ENCODE data around the gene PLA2G4C. TPM values are rescaled to one million over a fixed set of nuclear protein-coding genes. Genes with fewer than 3 reads are reported as not detected.
"Not testable (repeated sequence)": the region's sequence is repeated elsewhere in the genome, so short reads cannot be mapped to it uniquely, and the experiment has no call there.

The PLA2G4C gene
- total RNA-seq, 2 donors from 2014 or later = 23.2 to 40.0 TPM

- Histone ChIP-seq H3K4me1 (no peaks in the 10 kb centered on the region), H3K36me3 (no peaks in the 10 kb centered on the region), H3K27me3 (no peaks in the 10 kb centered on the region), H3K27ac (no peak overlapping the region), H3K4me3 (no peak overlapping the region), H3K9me3 (no peaks in the 10 kb centered on the region)
- TF ChIP-seq, protein P1, sequence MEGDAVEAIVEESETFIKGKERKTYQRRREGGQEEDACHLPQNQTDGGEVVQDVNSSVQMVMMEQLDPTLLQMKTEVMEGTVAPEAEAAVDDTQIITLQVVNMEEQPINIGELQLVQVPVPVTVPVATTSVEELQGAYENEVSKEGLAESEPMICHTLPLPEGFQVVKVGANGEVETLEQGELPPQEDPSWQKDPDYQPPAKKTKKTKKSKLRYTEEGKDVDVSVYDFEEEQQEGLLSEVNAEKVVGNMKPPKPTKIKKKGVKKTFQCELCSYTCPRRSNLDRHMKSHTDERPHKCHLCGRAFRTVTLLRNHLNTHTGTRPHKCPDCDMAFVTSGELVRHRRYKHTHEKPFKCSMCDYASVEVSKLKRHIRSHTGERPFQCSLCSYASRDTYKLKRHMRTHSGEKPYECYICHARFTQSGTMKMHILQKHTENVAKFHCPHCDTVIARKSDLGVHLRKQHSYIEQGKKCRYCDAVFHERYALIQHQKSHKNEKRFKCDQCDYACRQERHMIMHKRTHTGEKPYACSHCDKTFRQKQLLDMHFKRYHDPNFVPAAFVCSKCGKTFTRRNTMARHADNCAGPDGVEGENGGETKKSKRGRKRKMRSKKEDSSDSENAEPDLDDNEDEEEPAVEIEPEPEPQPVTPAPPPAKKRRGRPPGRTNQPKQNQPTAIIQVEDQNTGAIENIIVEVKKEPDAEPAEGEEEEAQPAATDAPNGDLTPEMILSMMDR (IDR thresholded peaks at IDR 0.05) = no peak
- no peak for DNase-seq (ENCODE audit: low spot score)
Observed at GRCh38 chr19:48081106-48081505, 29.5 kb downstream of the PLA2G4C start.

GRCh38 chr19:48070177-48070769, 40.3 kb downstream of the PLA2G4C start:
- not testable (repeated sequence) for H3K4me3 ChIP-seq; DNase-seq (ENCODE audit: low spot score); H3K4me1 ChIP-seq; H3K27me3 ChIP-seq; H3K9me3 ChIP-seq; H3K27ac ChIP-seq
- H3K36me3 ChIP-seq = peaks cover 25% of the 10 kb centered on the region

DNA sequence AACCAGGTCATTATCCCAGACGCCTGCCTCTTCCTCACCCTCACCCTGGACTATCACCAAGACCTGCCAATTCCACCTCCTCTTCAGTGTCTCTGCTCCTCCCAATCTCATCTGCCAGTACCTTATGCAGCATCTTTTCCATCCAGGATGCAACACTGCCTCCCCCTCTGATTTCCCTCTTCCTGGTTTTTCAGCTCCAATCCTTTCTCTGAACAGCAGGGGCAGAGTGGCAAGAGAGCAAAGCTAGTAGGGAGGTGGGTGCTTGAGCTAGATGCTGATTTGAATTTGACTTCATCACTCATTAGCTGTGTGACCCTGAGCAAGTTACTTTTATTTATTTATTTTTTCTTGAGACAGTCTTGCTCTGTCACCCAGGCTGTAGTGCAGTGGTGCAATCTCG, 41.2 kb downstream of the PLA2G4C start:
- no peak overlapping the region for H3K4me3 ChIP-seq
- TF ChIP-seq, protein P1 (IDR thresholded peaks at IDR 0.05) = no peak
- H3K9me3 ChIP-seq = no peaks in the 10 kb centered on the region
- H3K36me3 ChIP-seq = peaks cover 26% of the 10 kb centered on the region
- H3K27me3 ChIP-seq = no peaks in the 10 kb centered on the region
- H3K4me1 ChIP-seq = no peaks in the 10 kb centered on the region
- no peak for DNase-seq (ENCODE audit: low spot score)
- no peak overlapping the region for H3K27ac ChIP-seq

- Histone ChIP-seq H3K36me3 (peaks cover 10% of the 10 kb centered on the region), H3K4me3 (no peak overlapping the region), H3K27me3 (no peaks in the 10 kb centered on the region), H3K4me1 (no peaks in the 10 kb centered on the region), H3K9me3 (no peaks in the 10 kb centered on the region), H3K27ac (no peak overlapping the region)
- DNase-seq (ENCODE audit: low spot score) = no peak
- TF ChIP-seq, protein P1 (IDR thresholded peaks at IDR 0.05) = no peak
Observed at GRCh38 chr19:48064509-48064908, 46.1 kb downstream of the PLA2G4C start.

GRCh38 chr19:48061401-48062344, 48.9 kb downstream of the PLA2G4C start:
- Histone ChIP-seq H3K27ac (no peak overlapping the region), H3K27me3 (no peaks in the 10 kb centered on the region), H3K36me3 (peaks cover 6% of the 10 kb centered on the region), H3K4me1 (no peaks in the 10 kb centered on the region), H3K4me3 (no peak overlapping the region), H3K9me3 (no peaks in the 10 kb centered on the region)
- no peak for DNase-seq (ENCODE audit: low spot score)
- TF ChIP-seq, protein P1 (IDR thresholded peaks at IDR 0.05) = no peak

- TF ChIP-seq, protein P1 (IDR thresholded peaks at IDR 0.05) = no peak
- Histone ChIP-seq H3K9me3 (no peaks in the 10 kb centered on the region), H3K4me3 (no peak overlapping the region), H3K27me3 (no peaks in the 10 kb centered on the region), H3K36me3 (peaks cover 5% of the 10 kb centered on the region), H3K4me1 (no peaks in the 10 kb centered on the region), H3K27ac (no peak overlapping the region)
- DNase-seq (ENCODE audit: low spot score) = no peak
Observed at GRCh38 chr19:48060381-48060780, 50.2 kb downstream of the PLA2G4C start.

All from right atrium auricular region (tissue), 2 donors.